Choroid plexus epithelial cell (primary cell): ENCODE measurements around the gene EIF5.

Source experiments
- DNase-seq: peaks from one replicate; pipeline ENCODE4 v3.0.0-alpha.2; 2010; ENCODE audit warnings: low read depth
- H3K4me3 ChIP-seq: 2 replicates; pipeline ENCODE4 v1.5.1; 2011; ENCODE audit warnings: low read depth, mild to moderate bottlenecking, control low read depth, low read length, moderate library complexity
- TF ChIP-seq, protein P1 (sequence below): conservative IDR thresholded peaks from 2 replicates; pipeline ENCODE4 v1.5.1; 2011; ENCODE audit warnings: low read depth, mild to moderate bottlenecking, control low read depth, inconsistent platforms, low read length, moderate library complexity

The EIF5 gene

DNA sequence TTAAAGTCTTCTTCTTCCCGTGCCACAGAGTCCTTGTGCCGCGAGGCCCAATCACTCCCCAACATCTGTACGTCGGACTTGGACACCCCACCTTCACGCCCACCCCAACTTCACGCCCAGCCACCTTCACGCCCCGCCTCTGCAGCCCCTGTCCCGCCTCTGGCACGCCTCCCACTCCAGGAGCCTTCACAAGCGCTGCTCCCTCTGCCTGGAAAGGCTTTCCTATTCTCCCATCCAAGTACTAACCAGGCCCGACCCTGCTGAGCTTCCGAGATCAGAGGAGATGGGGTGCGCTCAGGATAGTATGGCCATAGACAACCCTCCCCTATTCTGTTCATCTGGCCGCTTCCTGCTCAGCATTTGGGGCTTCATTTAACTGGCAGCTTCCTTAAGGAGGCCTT lies 17.3 kb upstream of the EIF5 start:
- TF ChIP-seq, protein P1, sequence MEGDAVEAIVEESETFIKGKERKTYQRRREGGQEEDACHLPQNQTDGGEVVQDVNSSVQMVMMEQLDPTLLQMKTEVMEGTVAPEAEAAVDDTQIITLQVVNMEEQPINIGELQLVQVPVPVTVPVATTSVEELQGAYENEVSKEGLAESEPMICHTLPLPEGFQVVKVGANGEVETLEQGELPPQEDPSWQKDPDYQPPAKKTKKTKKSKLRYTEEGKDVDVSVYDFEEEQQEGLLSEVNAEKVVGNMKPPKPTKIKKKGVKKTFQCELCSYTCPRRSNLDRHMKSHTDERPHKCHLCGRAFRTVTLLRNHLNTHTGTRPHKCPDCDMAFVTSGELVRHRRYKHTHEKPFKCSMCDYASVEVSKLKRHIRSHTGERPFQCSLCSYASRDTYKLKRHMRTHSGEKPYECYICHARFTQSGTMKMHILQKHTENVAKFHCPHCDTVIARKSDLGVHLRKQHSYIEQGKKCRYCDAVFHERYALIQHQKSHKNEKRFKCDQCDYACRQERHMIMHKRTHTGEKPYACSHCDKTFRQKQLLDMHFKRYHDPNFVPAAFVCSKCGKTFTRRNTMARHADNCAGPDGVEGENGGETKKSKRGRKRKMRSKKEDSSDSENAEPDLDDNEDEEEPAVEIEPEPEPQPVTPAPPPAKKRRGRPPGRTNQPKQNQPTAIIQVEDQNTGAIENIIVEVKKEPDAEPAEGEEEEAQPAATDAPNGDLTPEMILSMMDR: no peak
- DNase-seq: no peak
- no peak overlapping the region for H3K4me3 ChIP-seq

- H3K4me3 ChIP-seq: no peak overlapping the region
- no peak for DNase-seq
- TF ChIP-seq, protein P1: no peak
Measured at GRCh38 chr14:103317251-103317650, 16.8 kb upstream of the EIF5 start.

GRCh38 chr14:103317976-103318580 lies 16.0 kb upstream of the EIF5 start:
- no peak for DNase-seq
- TF ChIP-seq, protein P1: no peak
- H3K4me3 ChIP-seq: no peak overlapping the region

DNA sequence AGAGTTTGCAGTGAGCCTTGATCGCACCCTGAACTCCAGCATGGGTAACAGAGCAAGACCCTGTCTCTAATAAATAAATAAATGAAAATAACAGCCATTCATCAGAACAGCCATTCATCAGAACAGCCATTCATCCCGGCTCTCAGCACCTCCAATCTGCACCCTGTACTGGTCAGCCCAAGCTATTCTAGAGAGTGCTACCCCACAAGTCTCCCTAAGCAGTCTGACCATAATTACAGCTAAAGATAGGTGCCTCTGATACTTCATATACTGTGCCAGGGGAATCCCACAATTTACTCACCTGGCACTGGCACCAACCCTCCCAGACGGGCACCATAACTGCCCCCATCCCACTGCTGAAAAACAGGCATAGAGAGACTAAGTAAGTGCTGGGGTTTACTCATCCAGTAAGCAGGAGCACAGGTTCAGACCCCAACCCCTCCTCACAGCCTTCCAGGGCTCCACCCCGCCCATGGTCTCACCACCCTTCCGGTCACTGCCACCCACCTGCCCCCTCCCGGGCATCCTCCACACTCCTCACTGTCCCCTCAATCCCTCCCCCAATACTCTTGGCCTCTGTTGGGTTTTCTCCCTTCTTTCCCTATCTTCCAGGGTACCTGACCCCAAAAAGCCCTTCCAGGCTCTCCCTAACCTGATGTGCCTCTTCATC lies 15.2 kb upstream of the EIF5 start:
- TF ChIP-seq, protein P1: no peak
- no peak overlapping the region for H3K4me3 ChIP-seq

GRCh38 chr14:103319422-103319821 lies 14.6 kb upstream of the EIF5 start:
- TF ChIP-seq, protein P1: no peak
- H3K4me3 ChIP-seq: no peak overlapping the region
- no peak for DNase-seq

More for the DNA sequence above, 15.2 kb upstream of the EIF5 start:
- DNase-seq: no peak

DNA sequence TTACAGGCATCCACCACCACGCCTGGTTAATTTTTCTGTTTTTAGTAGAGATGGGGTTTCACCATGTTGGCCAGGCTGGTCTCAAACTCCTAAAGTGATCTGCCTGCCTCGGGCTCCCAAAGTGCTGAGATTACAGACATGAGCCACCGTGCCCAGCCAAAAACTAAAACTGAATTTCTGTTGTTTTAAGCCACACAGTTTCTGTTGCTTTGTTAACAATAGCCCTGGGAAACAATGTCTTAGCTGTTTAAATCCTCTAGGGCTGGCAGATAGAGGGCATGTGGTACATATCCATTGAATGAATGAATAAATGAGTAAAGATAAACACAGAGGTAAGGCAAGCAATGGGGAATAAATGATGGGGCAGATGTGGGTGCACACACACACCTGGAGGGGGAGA lies 8.0 kb upstream of the EIF5 start:
- TF ChIP-seq, protein P1: no peak

GRCh38 chr14:103328941-103329340 lies 5.1 kb upstream of the EIF5 start:
- DNase-seq: no peak
- TF ChIP-seq, protein P1: no peak
- no peak overlapping the region for H3K4me3 ChIP-seq

More for the DNA sequence above, 8.0 kb upstream of the EIF5 start:
- H3K4me3 ChIP-seq: no peak overlapping the region
- no peak for DNase-seq
